ENCODE measurements around the gene HCCS. TPM values are rescaled to one million over a fixed set of nuclear protein-coding genes. Genes with fewer than 3 reads are reported as not detected.

The HCCS gene
- 10 to 100 TPM; 18.7 to 20.8 TPM for total RNA-seq

DNA sequence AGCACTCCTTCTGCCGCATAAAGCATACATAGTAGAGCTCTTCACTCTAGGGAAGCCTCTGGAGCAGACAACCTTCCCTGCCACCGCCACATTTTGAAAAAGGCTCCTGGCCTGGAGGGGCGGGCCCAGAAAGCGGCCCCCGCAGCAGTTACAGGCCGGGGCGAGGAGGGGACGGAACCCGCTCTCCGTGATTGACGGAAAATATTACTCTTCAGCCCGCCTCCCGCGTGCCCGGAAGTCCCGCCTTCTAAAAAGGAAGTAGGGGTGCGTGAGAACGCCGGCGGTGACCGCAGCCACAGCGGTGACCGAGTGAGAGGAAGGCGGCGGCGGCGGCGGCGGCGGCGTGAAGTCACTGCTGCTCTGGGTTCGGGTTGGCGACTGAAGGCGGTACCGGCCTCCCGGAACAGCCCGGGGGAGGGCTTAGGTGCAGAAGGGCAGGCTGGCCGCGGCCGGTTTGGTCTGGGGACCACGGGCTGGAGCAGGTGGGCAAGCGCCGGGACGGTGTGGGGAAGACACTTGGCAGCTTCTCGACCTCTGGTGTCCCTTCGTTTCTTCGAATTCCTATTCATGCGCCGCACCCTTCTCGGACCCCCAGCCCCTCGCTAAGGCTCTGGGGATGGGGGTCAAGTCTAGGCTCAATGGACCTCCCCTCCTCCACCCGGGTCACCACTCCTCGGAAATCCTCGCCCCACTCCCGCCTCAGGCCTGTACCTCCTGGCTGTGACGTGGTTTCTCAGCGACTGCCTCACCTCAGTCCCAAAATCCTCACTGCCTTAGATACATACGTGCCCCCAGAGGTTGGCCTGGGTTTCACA lies at the start of gene HCCS:
Gene HCCS (plus strand): TSS at position 296 of the 815 bp plus-strand sequence. CDS start 729 bp downstream, outside the sequence.
- ChIA-PET CTCF (no interaction called here), POLR2A (no interaction called here)
- H3K4me3 Mint-ChIP-seq, result no peak within 1 kb of the TSS

GRCh38 chrX:11064276-11064675 lies 46.9 kb upstream of the HCCS start:
- H3K4me3 Mint-ChIP-seq, result no peak overlapping the region
- POLR2A ChIA-PET, result no interaction called here
- H3K4me1 Mint-ChIP-seq, result no peaks in the 10 kb centered on the region
- no peaks in the 10 kb centered on the region for H3K27me3 Mint-ChIP-seq
- H3K36me3 Mint-ChIP-seq (ENCODE audit: low read depth), result no peaks in the 10 kb centered on the region
- CTCF ChIA-PET, result interaction anchor here (0.6 kb wide), 2 partner anchors 19 to 28 kb away, joined by 3 read pairs; no protein-coding TSS in a partner anchor
- no peaks in the 10 kb centered on the region for H3K9me3 Mint-ChIP-seq
- H3K27ac Mint-ChIP-seq, result no peak overlapping the region
- no peak for DNase-seq

More for the DNA sequence above, at the start of gene HCCS:
- Mint-ChIP-seq H3K27me3 (no peaks in the 10 kb centered on the region), H3K9me3 (no peaks in the 10 kb centered on the region), H3K36me3 (ENCODE audit: low read depth) (peaks cover 26% of the 10 kb centered on the region), H3K4me1 (peaks cover 25% of the 10 kb centered on the region), H3K27ac (peak within 1 kb of the TSS; percentile 92)
- peak; percentile 89 for DNase-seq

DNA sequence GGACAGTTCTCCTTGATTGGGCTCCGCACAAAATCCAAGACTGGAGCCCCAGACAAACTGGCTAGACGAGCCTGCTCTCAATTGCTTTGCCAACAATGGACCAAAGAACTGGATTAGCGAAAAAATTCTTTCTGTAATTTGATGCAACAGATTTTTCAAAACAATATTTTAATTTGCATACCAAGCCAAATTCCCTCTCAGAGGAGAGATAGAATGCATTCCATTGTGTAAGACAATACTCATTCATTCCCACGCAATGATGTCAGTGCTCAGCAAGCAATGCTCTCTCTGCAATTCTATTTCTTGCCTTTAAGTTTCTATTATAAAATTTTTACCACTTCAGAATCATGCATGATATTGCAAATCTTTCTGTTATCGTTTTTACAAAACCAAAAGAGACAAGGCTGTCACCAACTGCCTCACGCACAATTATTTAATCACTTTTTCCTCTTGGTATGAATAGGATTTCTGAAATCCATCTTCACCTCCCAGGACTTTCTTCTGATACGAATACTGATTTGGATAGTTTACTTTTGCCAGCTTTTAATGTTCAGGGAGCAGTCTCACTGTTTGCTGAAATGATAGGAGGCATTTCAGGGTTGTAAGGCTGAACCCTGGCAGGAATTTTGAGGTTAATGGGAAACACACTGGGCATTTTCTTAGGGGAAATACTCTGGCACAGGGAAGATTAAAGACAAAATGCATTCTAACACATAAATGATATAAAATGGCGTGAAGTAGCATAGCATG lies 46.1 kb upstream of the HCCS start:
- no peak overlapping the region for H3K4me3 Mint-ChIP-seq
- CTCF ChIA-PET, result interaction anchor here (0.6 kb wide), 1 partner anchor 18 kb away, joined by 3 read pairs; no protein-coding TSS in a partner anchor
- H3K4me1 Mint-ChIP-seq, result no peaks in the 10 kb centered on the region
- no peak for DNase-seq
- POLR2A ChIA-PET, result no interaction called here
- H3K9me3 Mint-ChIP-seq, result no peaks in the 10 kb centered on the region
- no peaks in the 10 kb centered on the region for H3K36me3 Mint-ChIP-seq (ENCODE audit: low read depth)
- H3K27me3 Mint-ChIP-seq, result no peaks in the 10 kb centered on the region
- no peak overlapping the region for H3K27ac Mint-ChIP-seq

GRCh38 chrX:11066812-11067211 lies 44.3 kb upstream of the HCCS start:
- POLR2A ChIA-PET, result no interaction called here
- no peak for DNase-seq
- H3K4me1 Mint-ChIP-seq, result no peaks in the 10 kb centered on the region
- no peaks in the 10 kb centered on the region for H3K27me3 Mint-ChIP-seq
- CTCF ChIA-PET, result no interaction called here
- H3K36me3 Mint-ChIP-seq (ENCODE audit: low read depth), result no peaks in the 10 kb centered on the region
- no peak overlapping the region for H3K27ac Mint-ChIP-seq
- no peaks in the 10 kb centered on the region for H3K9me3 Mint-ChIP-seq
- no peak overlapping the region for H3K4me3 Mint-ChIP-seq

DNA sequence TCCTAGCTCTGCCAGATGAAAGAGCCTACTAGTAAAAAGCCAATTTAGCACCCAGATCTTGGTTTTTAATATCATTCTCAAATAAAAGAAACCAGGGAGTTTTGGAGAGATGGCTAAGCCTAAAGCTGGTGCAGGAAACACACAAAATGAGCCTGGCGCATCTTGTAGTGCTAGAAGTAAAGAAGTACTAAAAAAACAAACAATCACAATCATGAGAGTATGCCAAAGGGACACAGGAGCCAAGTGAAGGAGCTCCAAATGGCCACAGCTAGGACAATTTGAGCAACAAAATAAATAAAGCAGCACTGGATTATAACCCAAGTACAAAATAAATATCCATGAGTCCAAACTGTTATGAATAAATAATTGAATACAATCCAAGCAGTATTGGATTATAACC lies 37.8 kb upstream of the HCCS start:
- Mint-ChIP-seq H3K9me3 (no peaks in the 10 kb centered on the region), H3K27me3 (no peaks in the 10 kb centered on the region), H3K4me1 (no peaks in the 10 kb centered on the region), H3K4me3 (no peak overlapping the region), H3K36me3 (ENCODE audit: low read depth) (no peaks in the 10 kb centered on the region), H3K27ac (no peak overlapping the region)
- POLR2A ChIA-PET, result no interaction called here
- DNase-seq, result no peak
- CTCF ChIA-PET, result no interaction called here

GRCh38 chrX:11080741-11081305 lies 30.3 kb upstream of the HCCS start:
- ChIA-PET POLR2A (no interaction called here), CTCF (no interaction called here)
- Mint-ChIP-seq H3K9me3 (no peaks in the 10 kb centered on the region), H3K4me3 (no peak overlapping the region), H3K4me1 (no peaks in the 10 kb centered on the region), H3K27me3 (no peaks in the 10 kb centered on the region), H3K36me3 (ENCODE audit: low read depth) (no peaks in the 10 kb centered on the region), H3K27ac (no peak overlapping the region)
- DNase-seq, result no peak

DNA sequence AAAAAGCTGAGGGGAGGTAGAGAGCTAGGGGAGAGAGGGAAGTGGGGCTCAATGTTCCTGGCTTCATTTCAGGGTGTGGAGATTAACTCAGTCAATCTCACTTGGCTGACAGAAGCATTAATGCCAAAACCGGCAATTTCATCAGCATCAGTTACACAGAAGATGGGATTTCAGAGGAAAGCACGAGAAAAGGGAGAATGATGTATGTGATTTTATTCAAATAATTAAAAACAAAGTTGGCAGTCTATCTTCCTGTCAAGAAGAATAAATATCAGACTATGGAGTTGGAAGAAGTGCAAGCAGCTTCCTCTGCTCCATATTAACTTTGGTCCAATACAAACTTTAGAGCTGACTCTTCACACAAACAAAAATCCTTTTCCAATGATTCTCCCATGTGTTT lies 29.6 kb upstream of the HCCS start:
- Mint-ChIP-seq H3K4me3 (no peak overlapping the region), H3K27ac (no peak overlapping the region), H3K36me3 (ENCODE audit: low read depth) (no peaks in the 10 kb centered on the region), H3K4me1 (no peaks in the 10 kb centered on the region), H3K9me3 (no peaks in the 10 kb centered on the region), H3K27me3 (no peaks in the 10 kb centered on the region)
- POLR2A ChIA-PET, result no interaction called here
- DNase-seq, result no peak
- CTCF ChIA-PET, result no interaction called here

DNA sequence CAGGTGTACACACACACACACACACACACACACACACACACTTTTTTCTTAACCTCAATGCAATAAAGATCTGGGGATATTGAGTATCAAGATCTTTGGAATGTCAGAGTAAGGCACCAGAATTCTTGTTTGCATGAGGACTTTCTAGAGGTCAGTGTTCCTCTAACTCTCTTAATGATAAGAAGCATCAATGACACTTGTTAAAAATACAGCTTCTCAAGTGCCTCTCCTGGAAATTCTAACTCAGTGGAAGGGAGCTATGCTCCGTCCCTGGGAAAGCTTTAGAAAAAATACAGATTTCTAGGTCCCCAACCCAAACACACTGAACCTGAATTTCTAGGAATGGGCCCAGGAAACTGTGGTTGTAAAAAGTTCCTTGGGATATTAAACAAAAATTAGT lies 25.8 kb upstream of the HCCS start:
- H3K4me1 Mint-ChIP-seq, result no peaks in the 10 kb centered on the region
- DNase-seq, result no peak
- H3K27me3 Mint-ChIP-seq, result no peaks in the 10 kb centered on the region
- no peak overlapping the region for H3K27ac Mint-ChIP-seq
- POLR2A ChIA-PET, result no interaction called here
- H3K4me3 Mint-ChIP-seq, result no peak overlapping the region
- no peaks in the 10 kb centered on the region for H3K36me3 Mint-ChIP-seq (ENCODE audit: low read depth)
- H3K9me3 Mint-ChIP-seq, result peaks cover 2% of the 10 kb centered on the region
- CTCF ChIA-PET, result no interaction called here

DNA sequence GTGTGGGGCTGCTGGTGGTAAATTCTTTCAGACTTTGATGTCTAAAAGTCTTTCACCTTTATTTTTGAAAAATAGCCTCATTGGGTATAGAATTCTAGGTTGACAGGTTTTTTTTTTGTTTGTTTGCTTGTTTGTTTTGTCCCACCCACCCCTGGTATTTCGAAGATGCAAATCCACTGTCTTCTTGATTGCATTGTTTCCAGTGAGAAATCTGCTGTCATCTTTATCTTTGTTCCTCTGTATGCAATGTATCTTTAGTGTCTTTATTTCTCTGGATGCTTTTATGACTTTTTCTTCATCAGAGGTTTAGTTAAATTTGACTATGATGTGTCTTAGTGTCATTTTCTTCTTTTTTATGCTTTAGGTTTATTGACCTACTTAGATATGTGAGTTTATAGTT lies 21.3 kb upstream of the HCCS start:
- H3K27ac Mint-ChIP-seq, result no peak overlapping the region
- peaks cover 3% of the 10 kb centered on the region for H3K9me3 Mint-ChIP-seq
- H3K36me3 Mint-ChIP-seq (ENCODE audit: low read depth), result no peaks in the 10 kb centered on the region
- H3K4me3 Mint-ChIP-seq, result no peak overlapping the region
- no peaks in the 10 kb centered on the region for H3K27me3 Mint-ChIP-seq
- H3K4me1 Mint-ChIP-seq, result no peaks in the 10 kb centered on the region
- DNase-seq, result no peak
- ChIA-PET CTCF (no interaction called here), POLR2A (no interaction called here)

GRCh38 chrX:11097933-11098332 lies 13.2 kb upstream of the HCCS start:
- POLR2A ChIA-PET, result no interaction called here
- Mint-ChIP-seq H3K4me3 (no peak overlapping the region), H3K4me1 (peaks cover 2% of the 10 kb centered on the region), H3K9me3 (no peaks in the 10 kb centered on the region), H3K27me3 (no peaks in the 10 kb centered on the region), H3K27ac (no peak overlapping the region), H3K36me3 (ENCODE audit: low read depth) (no peaks in the 10 kb centered on the region)
- CTCF ChIA-PET, result no interaction called here
- DNase-seq, result no peak

DNA sequence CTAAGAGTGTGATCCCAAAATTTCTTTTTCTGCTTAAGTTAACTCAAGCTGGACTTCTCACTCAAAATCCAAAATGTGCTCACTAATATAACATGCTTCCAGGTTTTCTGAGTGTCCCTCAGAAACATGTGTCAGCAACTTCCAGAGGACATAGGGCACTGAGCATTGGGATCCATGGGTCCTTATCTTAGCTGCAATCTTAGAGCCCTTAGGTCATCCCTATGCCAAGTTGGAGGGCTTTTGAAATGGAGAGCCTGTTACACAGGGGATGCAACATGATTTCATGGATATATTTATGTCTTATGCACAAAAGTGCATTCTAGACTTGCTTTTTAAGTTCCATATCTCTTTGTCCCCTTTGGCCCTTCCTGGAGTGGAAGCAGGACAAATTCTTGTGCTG lies 11.7 kb upstream of the HCCS start:
- Mint-ChIP-seq H3K36me3 (ENCODE audit: low read depth) (no peaks in the 10 kb centered on the region), H3K9me3 (no peaks in the 10 kb centered on the region), H3K4me3 (no peak overlapping the region), H3K4me1 (peaks cover 5% of the 10 kb centered on the region), H3K27ac (no peak overlapping the region), H3K27me3 (no peaks in the 10 kb centered on the region)
- DNase-seq, result no peak
- ChIA-PET POLR2A (no interaction called here), CTCF (no interaction called here)

GRCh38 chrX:11100281-11101035 lies 10.7 kb upstream of the HCCS start:
- Mint-ChIP-seq H3K27me3 (no peaks in the 10 kb centered on the region), H3K4me3 (no peak overlapping the region), H3K27ac (no peak overlapping the region), H3K9me3 (no peaks in the 10 kb centered on the region), H3K36me3 (ENCODE audit: low read depth) (no peaks in the 10 kb centered on the region), H3K4me1 (peaks cover 5% of the 10 kb centered on the region)
- POLR2A ChIA-PET, result no interaction called here
- CTCF ChIA-PET, result no interaction called here
- no peak for DNase-seq

GRCh38 chrX:11103006-11103405 lies 8.1 kb upstream of the HCCS start:
- no peaks in the 10 kb centered on the region for H3K9me3 Mint-ChIP-seq
- peaks cover 5% of the 10 kb centered on the region for H3K4me1 Mint-ChIP-seq
- H3K27ac Mint-ChIP-seq, result no peak overlapping the region
- no peak overlapping the region for H3K4me3 Mint-ChIP-seq
- DNase-seq, result no peak
- H3K27me3 Mint-ChIP-seq, result no peaks in the 10 kb centered on the region
- ChIA-PET POLR2A (no interaction called here), CTCF (no interaction called here)
- H3K36me3 Mint-ChIP-seq (ENCODE audit: low read depth), result peaks cover 7% of the 10 kb centered on the region
